Parathyroid adenoma (tissue), 2 donors: ENCODE measurements around the gene FOXD1.

Experiments
- H2AFZ ChIP-seq: fragments of 300-600 bp; sonication (generic); one replicate; pipeline ENCODE4 v1.7.0; 2017; ENCODE audit warnings: antibody characterized with exemption, mild to moderate bottlenecking
- H3K27ac ChIP-seq: fragments of 300-600 bp; sonication (generic); one replicate; pipeline ENCODE4 v1.7.0; 2017
- H3K27me3 ChIP-seq: fragments of 300-600 bp; sonication (generic); one replicate; pipeline ENCODE4 v1.7.0; 2017; ENCODE audit warnings: low read length; ENCODE audit not compliant: control insufficient read depth, insufficient read depth
- H3K36me3 ChIP-seq: fragments of 300-600 bp; sonication (generic); one replicate; pipeline ENCODE4 v1.7.0; 2017; ENCODE audit warnings: low read length; ENCODE audit not compliant: control insufficient read depth, insufficient read depth
- H3K4me1 ChIP-seq: fragments of 300-600 bp; sonication (generic); one replicate; pipeline ENCODE4 v1.7.0; 2017; ENCODE audit warnings: control low read depth
- H3K4me2 ChIP-seq: fragments of 300-600 bp; sonication (generic); one replicate; pipeline ENCODE4 v1.7.0; 2017; ENCODE audit warnings: low read length
- H3K4me3 ChIP-seq: fragments of 300-600 bp; sonication (generic); one replicate; pipeline ENCODE4 v1.7.0; 2017; ENCODE audit warnings: low read depth, low read length
- H3K79me2 ChIP-seq: fragments of 300-600 bp; sonication (generic); one replicate; pipeline ENCODE4 v1.7.0; 2017; ENCODE audit warnings: control low read depth
- H3K9ac ChIP-seq: fragments of 300-600 bp; sonication (generic); one replicate; pipeline ENCODE4 v1.7.0; 2017; ENCODE audit warnings: mild to moderate bottlenecking
- H3K9me3 ChIP-seq: fragments of 300-600 bp; sonication (generic); one replicate; pipeline ENCODE4 v1.7.0; 2017; ENCODE audit warnings: low read length; ENCODE audit not compliant: control insufficient read depth
- TF ChIP-seq, protein P1 (sequence below): fragments of 300-600 bp; sonication (generic); IDR thresholded peaks from one replicate; pipeline ENCODE4 v1.7.0; 2017; ENCODE audit warnings: antibody characterized with exemption, mild to moderate bottlenecking
- donor health status: primary hyperparathyroidism.

FOXD1 gene

DNA sequence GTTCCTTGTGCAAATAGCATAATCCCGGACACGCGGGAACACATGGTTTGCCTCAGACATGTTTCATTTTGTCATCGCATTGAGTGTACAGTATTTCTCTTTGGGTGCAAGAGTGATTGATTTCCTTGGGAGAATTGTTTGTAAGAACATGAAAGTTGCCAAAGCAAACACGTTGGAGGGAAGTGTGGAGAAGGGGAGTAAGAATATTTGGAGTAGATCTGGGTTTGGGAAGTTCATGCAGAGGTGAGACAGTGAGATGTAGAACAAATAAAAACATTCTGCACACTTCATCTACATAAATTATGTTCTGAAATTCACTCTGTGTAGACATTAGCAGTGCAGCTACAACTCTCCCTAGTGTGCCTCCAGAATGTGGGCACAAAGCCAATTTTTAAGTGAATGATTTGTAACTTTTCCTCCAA lies 24.0 kb downstream of the FOXD1 start:
- no peak overlapping the region for H3K9ac ChIP-seq
- no peaks in the 10 kb centered on the region for H3K4me1 ChIP-seq
- H2AFZ ChIP-seq: no peak overlapping the region
- H3K4me2 ChIP-seq: no peak overlapping the region
- no peak overlapping the region for H3K27ac ChIP-seq
- no peak overlapping the region for H3K4me3 ChIP-seq
- H3K79me2 ChIP-seq: no peaks in the 10 kb centered on the region
- TF ChIP-seq, protein P1, sequence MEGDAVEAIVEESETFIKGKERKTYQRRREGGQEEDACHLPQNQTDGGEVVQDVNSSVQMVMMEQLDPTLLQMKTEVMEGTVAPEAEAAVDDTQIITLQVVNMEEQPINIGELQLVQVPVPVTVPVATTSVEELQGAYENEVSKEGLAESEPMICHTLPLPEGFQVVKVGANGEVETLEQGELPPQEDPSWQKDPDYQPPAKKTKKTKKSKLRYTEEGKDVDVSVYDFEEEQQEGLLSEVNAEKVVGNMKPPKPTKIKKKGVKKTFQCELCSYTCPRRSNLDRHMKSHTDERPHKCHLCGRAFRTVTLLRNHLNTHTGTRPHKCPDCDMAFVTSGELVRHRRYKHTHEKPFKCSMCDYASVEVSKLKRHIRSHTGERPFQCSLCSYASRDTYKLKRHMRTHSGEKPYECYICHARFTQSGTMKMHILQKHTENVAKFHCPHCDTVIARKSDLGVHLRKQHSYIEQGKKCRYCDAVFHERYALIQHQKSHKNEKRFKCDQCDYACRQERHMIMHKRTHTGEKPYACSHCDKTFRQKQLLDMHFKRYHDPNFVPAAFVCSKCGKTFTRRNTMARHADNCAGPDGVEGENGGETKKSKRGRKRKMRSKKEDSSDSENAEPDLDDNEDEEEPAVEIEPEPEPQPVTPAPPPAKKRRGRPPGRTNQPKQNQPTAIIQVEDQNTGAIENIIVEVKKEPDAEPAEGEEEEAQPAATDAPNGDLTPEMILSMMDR: no peak
- no peaks in the 10 kb centered on the region for H3K36me3 ChIP-seq
- H3K27me3 ChIP-seq: peaks cover 4% of the 10 kb centered on the region
- H3K9me3 ChIP-seq: no peaks in the 10 kb centered on the region

DNA sequence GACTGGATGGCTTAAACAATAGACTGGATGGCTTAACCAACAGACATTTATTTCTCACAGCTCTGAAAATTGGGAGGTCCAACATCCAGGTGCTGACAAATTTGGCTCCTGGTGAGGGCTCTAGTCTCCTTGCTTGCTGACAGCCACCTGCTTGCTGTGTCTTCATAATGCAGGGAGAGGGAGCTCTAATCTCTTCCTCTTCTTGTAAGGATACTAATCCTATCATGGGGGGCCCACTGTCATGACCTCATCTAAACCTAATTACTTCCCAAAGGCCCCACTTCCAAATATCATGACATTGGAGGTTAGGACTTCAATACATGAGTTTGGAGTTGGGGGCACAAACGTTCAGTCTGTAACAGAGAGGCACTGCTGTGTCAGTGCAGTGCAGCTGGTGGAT lies 26.4 kb downstream of the FOXD1 start:
- Histone ChIP-seq H3K36me3 (no peaks in the 10 kb centered on the region), H3K9ac (no peak overlapping the region), H3K27me3 (peaks cover 16% of the 10 kb centered on the region), H3K4me2 (no peak overlapping the region), H2AFZ (no peak overlapping the region), H3K79me2 (no peaks in the 10 kb centered on the region), H3K27ac (no peak overlapping the region), H3K9me3 (no peaks in the 10 kb centered on the region), H3K4me1 (no peaks in the 10 kb centered on the region), H3K4me3 (no peak overlapping the region)
- TF ChIP-seq, protein P1: no peak

DNA sequence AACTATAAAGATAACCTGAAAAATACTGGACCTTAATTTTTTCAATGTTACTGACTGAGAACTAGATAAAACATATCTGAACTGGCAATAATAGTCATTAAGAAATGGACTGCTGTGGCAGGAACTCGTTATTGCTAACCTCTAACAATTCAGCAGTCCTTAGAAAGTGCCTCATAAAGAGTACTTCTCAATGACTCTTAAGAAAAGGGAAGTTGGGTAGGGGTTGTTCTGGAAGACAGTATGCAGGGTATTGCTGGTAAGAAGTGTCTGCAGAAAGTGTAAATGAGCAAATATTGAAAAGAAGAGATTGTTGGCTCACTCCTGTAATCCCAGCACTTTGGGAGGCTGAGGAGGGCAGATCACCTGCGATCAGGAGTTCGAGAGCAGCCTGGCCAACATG lies 27.9 kb downstream of the FOXD1 start:
- TF ChIP-seq, protein P1: no peak
- H3K4me2 ChIP-seq: no peak overlapping the region
- H2AFZ ChIP-seq: no peak overlapping the region
- peaks cover 16% of the 10 kb centered on the region for H3K27me3 ChIP-seq
- H3K9ac ChIP-seq: no peak overlapping the region
- no peak overlapping the region for H3K4me3 ChIP-seq
- H3K4me1 ChIP-seq: no peaks in the 10 kb centered on the region
- H3K9me3 ChIP-seq: no peaks in the 10 kb centered on the region
- H3K36me3 ChIP-seq: no peaks in the 10 kb centered on the region
- no peaks in the 10 kb centered on the region for H3K79me2 ChIP-seq
- no peak overlapping the region for H3K27ac ChIP-seq

DNA sequence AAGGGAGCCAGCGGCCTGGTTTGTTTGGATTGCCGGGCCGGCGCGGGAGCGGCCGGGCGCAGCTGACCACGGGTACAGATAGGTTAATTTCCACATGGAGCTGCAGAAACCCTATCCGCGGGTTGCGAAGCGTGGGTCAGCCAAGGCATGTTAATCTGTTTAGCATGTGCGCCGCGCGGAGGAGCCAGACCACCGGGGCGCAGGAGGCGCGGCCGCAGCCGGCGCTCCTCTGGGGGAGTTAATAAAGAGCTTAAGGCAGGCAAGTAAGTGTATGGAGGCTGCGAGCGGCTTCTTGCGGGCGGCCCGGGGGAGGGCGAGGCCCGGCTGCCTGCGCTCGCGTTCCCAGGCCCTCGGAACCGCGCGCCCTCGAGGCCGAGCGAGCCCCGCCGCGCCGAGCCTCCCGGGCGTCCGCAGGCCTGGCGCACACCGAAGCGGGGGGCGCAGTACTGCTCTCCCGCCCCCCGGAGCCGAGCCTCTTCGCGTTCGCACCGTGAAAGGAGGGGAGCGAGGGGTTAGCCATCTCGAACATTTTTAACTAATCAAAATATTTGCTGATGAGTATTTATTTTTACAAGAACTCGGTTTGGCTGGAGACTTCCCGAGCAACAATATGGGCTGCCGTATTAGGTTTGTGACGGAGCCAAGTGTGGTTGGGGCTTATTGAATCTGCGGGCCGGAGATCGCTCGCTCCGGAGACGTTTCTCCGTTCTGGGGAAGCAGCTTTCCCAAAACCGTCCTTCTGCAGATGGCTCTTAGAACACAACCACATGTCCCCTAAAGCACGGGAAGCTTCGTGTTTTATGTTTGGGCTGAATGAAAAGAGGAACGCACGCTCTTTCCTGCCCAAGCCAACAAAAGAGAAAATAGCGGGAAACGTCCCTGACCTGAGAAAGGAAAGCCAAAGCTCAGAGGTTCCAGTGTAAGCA lies 28.8 kb downstream of the FOXD1 start:
- H3K4me1 ChIP-seq: no peaks in the 10 kb centered on the region
- peaks cover 16% of the 10 kb centered on the region for H3K27me3 ChIP-seq
- no peak overlapping the region for H3K27ac ChIP-seq
- H3K9ac ChIP-seq: no peak overlapping the region
- H3K36me3 ChIP-seq: no peaks in the 10 kb centered on the region
- no peaks in the 10 kb centered on the region for H3K9me3 ChIP-seq
- H3K4me2 ChIP-seq: peak overlapping the region; percentile 38
- no peak overlapping the region for H3K4me3 ChIP-seq
- no peaks in the 10 kb centered on the region for H3K79me2 ChIP-seq
- H2AFZ ChIP-seq: no peak overlapping the region
- TF ChIP-seq, protein P1: no peak

DNA sequence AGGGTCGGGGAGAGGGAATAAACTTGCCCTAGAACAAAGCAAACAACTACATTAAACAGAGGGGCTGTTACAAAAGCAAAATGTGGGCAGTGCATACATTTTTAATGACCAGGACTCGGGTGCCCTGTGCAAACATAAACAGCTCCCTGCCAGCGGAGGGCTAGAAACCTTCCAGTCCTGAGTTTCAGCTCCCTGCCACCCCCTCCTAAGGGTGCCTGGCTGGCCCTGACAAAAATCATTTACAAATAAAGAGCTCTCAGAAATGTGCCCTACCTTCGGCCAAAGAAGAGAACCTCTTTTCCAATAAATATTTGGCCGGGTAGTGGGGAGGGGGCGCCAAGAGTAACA lies 29.5 kb downstream of the FOXD1 start:
- TF ChIP-seq, protein P1: no peak
- no peaks in the 10 kb centered on the region for H3K9me3 ChIP-seq
- no peaks in the 10 kb centered on the region for H3K36me3 ChIP-seq
- H3K27ac ChIP-seq: no peak overlapping the region
- H3K4me1 ChIP-seq: no peaks in the 10 kb centered on the region
- H3K79me2 ChIP-seq: no peaks in the 10 kb centered on the region
- H3K27me3 ChIP-seq: peaks cover 16% of the 10 kb centered on the region
- H3K4me2 ChIP-seq: peak overlapping the region; percentile 38
- no peak overlapping the region for H3K4me3 ChIP-seq
- H2AFZ ChIP-seq: no peak overlapping the region
- H3K9ac ChIP-seq: no peak overlapping the region
